HG03095 (cell line): Measurements from ENCODE around the gene MFAP3L.
A peak's percentile ranks its signal among the peaks of the same experiment; 100 is the strongest.
"Not testable (repeated sequence)": the region's sequence is repeated elsewhere in the genome, so short reads cannot be mapped to it uniquely, and the experiment has no call there.

Source experiments
- ATAC-seq: cut with Tn5 transposase; IDR thresholded peaks from one replicate; pipeline ENCODE4 v1.9.1; 2021; ENCODE audit warnings: moderate library complexity; ENCODE audit not compliant: unreplicated experiment

MFAP3L gene

DNA sequence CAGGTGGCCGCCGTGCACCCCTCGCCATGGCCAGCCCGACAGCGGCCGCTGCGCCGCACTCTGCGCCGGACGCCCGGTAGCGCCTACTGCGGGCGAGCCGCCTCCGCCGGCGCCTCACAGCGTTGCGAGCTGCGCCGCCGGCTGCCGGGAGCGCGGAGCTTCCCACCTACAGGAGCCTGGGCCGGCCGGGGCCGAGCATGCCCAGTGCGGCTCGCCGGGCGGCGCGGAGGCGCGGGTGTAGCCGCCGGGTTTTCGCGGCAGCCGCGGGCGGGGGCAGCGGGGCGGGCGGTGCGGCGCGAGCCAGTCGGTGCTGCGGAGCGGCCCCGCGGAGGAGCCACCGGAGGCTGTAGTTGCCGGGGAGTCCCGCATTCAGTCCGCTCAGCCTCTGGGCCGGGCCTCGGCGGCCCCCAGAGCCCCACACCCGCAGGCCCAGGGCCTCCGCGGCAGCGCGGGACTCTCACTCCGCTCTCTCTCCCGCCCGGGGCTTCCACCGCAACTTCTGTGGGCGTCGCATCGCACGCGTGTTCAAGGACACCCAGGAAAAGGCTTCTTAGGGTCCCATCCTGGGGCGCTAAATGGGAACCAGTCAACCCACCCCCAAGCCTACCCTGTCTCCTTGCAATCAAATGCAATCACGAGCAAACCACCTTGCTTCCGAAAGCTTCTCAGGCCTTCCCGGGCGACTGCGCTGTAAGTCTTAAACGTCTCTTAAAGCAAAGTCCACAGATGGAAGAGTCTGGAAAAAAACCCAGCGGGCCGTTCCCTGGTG lies at the start of gene MFAP3L:
MFAP3L (minus strand) TSS at position 143 of the 769 bp plus-strand sequence. CDS start 20,518 bp downstream, outside the sequence.
- peak; percentile 86 for ATAC-seq

DNA sequence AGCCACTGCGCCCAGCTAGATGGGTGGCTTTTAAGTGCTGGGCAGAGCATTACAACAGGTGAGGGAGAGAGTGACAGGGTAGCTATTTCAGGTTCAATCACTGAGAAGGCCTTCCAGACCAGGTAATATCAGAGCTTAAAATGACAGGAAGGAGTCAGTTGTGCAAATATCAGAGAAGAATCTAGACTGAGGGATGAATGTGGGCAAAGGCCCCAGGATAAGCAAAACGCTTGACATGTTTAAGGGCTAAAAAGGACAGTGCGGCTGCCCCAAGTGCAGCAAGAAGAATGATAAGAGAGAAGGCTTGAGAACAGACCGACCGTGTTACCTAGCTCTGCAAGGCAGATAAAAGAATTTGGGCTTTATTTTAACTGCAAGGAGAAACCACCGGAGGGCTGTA lies 45.0 kb upstream of the MFAP3L start:
- ATAC-seq: no peak

DNA sequence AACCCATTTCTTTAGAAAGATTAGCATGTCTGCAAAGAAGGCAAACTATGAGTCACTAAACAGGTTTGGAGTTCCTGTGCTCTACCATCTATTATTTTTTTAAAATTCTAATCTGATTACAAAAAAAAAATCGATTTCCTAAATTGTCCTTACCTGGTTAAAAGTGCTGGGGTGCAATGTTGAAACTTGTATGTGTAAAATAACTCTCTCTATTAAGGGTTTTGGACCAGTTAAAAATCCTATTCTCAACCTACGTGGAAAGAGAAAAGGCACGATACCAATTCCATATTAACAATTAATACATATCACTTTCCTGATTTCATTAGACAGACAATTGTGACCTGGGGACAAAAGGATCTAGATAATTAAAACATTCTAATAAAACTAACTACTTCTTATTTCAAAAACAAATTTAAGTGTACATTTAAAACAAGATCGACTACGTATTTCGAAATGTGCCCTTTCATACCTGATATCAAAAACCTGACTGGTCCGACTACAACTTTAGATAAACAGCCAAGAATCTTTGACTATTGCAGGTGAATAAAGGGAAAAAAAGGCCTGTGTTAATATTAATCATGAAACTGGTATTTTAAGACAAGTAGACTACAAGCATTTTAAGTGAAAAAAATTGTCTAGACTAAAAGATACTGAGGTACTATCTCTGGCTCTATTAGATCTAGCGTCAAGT lies 42.4 kb upstream of the MFAP3L start:
- ATAC-seq: no peak

DNA sequence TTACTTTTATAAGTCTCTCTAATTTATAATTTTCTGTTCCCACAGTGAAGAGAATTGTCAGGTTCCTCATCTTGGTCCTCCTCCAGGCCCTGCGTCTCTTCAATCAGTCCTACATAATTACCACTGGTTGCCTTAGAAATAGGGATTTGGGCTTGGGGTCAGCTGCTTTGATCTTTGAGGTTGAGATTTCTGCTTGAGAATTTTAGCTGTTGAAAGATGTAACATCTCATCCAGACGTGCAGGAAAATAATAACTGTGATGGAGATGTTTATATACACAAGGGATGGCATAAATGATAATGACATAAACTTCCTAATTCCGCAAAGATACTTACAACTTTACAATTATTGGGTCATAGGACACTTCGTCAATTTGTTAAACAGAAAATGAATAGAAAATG lies 33.2 kb upstream of the MFAP3L start:
- ATAC-seq: no peak

DNA sequence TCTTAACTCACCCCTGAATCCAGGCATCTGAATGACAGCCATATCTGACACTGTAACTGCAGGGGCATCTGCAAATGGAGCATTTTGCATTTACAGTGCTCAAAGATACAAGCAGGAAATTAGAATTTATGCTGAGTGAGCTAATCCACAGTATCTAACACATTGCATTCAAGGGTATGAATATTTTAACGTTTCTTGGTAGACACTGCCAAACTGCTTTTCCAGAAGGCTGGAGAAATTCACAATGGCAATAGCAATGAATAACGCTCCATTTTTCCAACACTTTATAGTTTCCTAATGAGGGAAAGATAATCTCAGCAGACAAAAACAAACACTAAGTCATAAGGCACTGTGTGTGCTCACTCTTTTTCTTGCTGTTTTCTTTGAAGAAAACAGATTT lies 32.6 kb upstream of the MFAP3L start:
- ATAC-seq: no peak

GRCh38 chr4:170057866-170058265 lies 31.7 kb upstream of the MFAP3L start:
- ATAC-seq: no peak

DNA sequence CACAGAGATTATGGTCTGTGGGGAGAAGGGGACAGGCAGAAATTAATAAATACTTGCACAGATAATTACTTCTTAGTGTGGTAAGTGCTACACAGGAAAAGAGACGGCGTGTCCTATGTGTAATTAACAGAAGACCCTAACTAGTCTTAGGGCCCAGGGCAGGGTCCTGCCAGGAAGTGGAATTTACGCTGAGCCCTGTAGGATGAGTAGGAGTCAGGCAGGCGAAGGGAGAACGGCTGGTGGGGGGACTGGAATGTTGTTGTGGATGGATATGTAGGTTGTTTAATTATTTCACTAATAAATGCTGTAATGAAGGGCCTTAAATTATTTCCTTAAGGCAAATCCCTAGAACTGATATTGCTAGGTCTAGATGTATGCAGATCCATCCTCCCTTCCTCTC lies 26.7 kb upstream of the MFAP3L start:
- no peak for ATAC-seq

DNA sequence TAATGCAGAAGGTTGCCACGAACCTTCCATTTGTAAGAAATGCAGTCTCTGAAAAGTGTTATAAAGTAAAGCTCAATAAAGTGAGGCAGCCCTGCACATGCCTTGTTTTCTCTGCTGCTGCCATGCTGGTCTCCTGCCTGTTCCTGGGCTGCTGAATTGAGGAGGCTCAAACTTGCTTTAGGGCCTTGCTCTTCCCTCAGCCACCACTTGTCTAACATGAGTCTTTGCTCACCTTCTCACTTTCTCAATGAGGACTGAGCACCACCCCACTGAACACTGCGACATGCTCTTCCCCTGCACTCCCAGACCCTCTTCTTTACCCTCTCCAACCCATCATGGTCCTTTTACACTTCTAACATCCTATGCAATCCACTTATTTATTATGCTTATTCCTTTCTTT lies 25.2 kb upstream of the MFAP3L start:
- no peak for ATAC-seq

- no peak for ATAC-seq
These were observed 23.6 kb upstream of the MFAP3L start for GRCh38 chr4:170049766-170050165.

DNA sequence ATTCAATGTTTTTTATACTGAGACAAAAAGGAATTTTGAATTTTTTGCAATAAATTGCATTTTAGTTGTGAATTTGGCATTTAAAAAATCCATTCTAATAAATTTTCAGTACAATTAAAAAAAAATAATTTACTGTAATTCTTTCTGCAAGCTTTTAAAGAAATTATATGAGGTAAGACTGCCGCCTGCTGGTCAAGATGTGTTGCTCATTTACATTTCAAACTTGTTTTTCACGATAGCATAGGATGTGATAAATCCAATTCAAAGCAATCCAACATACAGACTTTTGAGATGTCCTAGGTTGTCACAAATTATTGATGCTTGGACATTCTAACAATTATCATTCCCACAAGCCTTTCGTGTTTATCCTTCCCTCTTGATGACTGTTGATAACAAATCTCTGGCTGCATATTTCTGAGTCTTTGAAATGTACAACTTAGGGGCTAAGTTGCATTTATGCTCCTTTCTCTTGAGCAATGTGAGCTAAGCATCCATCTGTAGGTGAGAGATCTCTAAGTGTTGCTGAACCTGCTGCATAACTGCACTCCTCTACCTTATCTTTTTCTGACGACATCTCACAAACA lies 21.7 kb upstream of the MFAP3L start:
- ATAC-seq: no peak

DNA sequence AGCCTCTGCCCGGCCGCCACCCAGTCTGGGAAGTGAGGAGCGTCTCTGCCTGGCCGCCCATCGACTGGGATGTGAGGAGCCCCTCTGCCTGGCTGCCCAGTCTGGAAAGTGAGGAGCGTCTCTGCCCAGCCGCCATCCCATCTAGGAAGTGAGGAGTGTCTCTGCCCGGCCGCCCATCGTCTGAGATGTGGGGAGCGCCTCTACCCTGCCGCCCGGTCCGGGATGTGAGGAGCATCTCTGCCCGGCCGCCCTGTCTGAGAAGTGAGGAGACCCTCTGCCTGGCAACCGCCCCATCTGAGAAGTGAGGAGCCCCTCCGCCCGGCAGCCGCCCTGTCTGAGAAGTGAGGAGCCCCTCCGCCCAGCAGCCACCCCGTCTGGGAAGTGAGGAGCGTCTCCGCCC lies 20.0 kb upstream of the MFAP3L start:
- ATAC-seq: not testable (repeated sequence)

DNA sequence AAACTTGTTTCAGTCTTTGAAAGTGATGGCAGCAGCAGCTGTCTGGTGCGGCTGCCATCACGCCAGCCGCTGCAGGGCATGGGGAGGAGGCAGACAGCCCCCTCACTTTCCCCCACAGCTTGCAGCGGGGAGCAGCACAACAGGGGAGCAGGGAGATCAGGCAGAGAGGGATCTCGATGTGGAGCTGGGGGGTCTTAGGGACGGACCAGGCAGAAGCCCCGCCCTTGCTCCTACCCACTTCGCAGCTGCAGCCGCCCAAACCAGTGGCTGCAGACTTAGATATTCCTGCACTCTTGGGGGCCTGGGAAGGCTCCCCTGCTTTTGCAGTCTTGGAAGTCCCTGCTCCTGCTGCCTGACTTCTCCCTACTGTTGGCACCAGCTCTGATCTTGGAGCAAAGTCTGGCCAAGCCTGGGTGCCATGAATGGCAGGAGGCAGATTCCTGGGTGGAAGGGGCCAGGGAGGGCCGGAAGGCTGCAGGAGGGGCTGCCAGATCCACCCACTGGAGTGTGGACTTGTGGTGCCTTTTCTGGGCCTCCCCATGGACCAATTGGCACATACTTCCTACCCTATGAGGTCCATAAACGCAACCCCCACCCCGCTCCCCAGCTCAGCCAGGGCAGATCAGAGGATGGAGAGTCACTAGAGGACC lies 14.0 kb upstream of the MFAP3L start:
- no peak for ATAC-seq

DNA sequence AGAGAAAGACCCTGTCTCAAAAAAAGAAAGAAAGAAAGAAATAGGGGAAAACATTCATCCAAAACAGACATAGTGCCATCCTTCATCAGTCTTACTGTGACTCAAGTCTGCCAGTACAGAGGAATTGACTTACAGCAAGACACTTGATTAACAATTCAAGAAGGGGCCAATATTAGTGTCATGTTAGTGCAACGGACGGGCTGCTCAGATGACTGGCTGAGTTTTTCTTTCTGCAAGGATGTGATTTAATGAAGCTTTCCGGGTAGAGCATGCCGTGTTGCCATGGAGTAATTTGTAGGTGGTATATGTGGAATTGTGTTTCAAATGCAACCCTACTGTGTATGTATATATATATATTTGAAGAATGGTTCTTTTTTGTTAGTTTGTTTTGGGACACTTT lies 12.6 kb upstream of the MFAP3L start:
- no peak for ATAC-seq

DNA sequence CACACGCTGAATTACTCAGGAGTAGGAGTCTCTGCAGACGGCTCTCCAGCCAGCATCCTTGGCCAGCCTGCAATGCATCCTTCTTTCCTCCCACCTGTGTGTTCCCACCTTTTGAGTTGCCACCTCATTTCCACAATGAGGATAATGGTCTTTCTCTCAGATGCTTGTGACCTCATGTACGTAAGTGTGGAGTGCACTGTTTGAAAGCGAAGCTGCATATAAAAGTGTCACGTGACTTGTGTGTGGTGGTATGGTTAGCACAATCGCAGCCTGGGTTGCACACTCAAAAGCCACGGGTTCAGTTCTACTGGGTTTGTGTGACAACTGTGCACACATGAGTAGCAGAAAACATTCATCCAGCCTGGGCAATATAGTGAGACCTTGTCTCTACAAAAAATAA lies 12.0 kb upstream of the MFAP3L start:
- ATAC-seq: no peak

GRCh38 chr4:170037481-170037880 lies 11.3 kb upstream of the MFAP3L start:
- no peak for ATAC-seq

GRCh38 chr4:170035845-170036244 lies 9.7 kb upstream of the MFAP3L start:
- no peak for ATAC-seq

DNA sequence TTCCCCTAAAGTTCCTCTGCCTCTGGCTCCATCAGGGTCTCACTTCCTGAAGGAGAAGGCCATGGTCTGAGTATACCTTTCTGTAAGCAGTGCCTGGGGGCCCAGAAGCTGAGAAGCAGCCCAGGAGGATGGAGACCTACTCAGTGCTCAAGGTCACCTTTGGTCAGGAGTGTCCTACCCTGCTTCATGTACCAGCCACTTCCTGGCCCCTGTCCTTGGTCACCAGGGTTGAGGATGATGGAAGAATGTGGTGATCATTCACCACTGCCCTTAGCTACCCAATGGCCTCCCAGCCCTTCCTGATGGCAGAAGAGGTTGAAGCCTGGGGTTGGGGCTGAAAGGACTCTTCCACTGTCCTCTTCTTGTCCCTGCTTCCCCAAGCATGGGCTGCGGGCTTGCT lies 9.0 kb upstream of the MFAP3L start:
- ATAC-seq: no peak

GRCh38 chr4:170033999-170034398 lies 7.8 kb upstream of the MFAP3L start:
- no peak for ATAC-seq

GRCh38 chr4:170030121-170030520 lies 3.9 kb upstream of the MFAP3L start:
- no peak for ATAC-seq

DNA sequence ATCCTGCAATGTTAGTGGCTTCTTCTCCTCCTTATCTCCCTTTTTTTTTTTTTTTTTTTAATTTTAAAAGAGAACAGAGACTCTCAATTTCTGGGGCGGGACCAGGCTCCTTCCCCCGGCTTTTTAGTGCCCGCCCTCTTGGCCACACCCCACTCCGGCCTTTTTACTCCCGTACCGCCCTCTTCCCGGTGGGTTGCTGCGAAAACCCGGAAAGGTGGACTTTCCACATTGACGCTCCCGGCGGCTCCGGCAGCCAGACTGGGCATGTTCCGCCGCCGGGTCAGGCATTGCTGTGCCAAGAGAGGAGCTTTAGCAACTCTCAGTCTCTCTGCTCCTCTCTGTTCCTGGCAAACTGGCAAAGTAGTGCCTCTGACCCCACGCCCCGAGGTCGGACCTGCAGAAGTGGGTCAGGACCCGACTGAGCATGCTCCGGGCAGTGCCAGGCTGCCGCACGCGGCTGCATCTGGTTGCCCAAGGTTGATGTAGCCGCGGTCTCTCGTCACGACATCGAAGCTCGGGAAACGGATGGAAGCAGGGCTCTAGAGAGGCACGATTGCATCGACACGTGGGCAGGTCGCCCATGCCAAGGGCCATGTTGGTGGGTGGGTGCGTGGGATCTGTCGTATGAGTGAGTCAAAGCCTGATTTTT lies 1.1 kb upstream of the MFAP3L start:
- ATAC-seq: peak; percentile 66
